ENCODE results near the gene ARMC2. TPM values are rescaled to one million over a fixed set of nuclear protein-coding genes. Genes with fewer than 3 reads are reported as not detected.

Gene ARMC2
- total RNA-seq, 1 donor, result 1.4 TPM

- TF ChIP-seq, protein P1, sequence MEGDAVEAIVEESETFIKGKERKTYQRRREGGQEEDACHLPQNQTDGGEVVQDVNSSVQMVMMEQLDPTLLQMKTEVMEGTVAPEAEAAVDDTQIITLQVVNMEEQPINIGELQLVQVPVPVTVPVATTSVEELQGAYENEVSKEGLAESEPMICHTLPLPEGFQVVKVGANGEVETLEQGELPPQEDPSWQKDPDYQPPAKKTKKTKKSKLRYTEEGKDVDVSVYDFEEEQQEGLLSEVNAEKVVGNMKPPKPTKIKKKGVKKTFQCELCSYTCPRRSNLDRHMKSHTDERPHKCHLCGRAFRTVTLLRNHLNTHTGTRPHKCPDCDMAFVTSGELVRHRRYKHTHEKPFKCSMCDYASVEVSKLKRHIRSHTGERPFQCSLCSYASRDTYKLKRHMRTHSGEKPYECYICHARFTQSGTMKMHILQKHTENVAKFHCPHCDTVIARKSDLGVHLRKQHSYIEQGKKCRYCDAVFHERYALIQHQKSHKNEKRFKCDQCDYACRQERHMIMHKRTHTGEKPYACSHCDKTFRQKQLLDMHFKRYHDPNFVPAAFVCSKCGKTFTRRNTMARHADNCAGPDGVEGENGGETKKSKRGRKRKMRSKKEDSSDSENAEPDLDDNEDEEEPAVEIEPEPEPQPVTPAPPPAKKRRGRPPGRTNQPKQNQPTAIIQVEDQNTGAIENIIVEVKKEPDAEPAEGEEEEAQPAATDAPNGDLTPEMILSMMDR (IDR thresholded peaks at IDR 0.05; ENCODE audit: extremely low read depth, low read depth, low read length), result no peak
- H3K36me3 ChIP-seq (ENCODE audit: insufficient read depth, low read length), result no peaks in the 10 kb centered on the region
- H4K20me1 ChIP-seq (ENCODE audit: insufficient read depth, low read length), result no peaks in the 10 kb centered on the region
- peaks cover 20% of the 10 kb centered on the region for H3K4me1 ChIP-seq (ENCODE audit: insufficient read depth, low read length)
- no peak overlapping the region for H3K27ac ChIP-seq (ENCODE audit: low read depth, low read length)
- no peaks in the 10 kb centered on the region for H3K27me3 ChIP-seq (ENCODE audit: insufficient read depth, low read length)
- no peak overlapping the region for H3K4me3 ChIP-seq (ENCODE audit: insufficient read depth, low read length)
- H2AFZ ChIP-seq (ENCODE audit: low read length), result no peak overlapping the region
- no peak for DNase-seq (ENCODE audit: insufficient read length, low spot score, missing footprints)
- no peaks in the 10 kb centered on the region for H3K9me3 ChIP-seq (ENCODE audit: low read depth, low read length)
- no peak overlapping the region for H3K4me2 ChIP-seq (ENCODE audit: insufficient read depth, low read length)
- H3K79me2 ChIP-seq (ENCODE audit: insufficient read depth, low read length), result no peaks in the 10 kb centered on the region
Measured at GRCh38 chr6:108869876-108870275, 21.7 kb downstream of the ARMC2 start.

GRCh38 chr6:108870357-108870756 lies 22.1 kb downstream of the ARMC2 start:
- TF ChIP-seq, protein P1 (IDR thresholded peaks at IDR 0.05; ENCODE audit: extremely low read depth, low read depth, low read length), result no peak
- no peaks in the 10 kb centered on the region for H3K79me2 ChIP-seq (ENCODE audit: insufficient read depth, low read length)
- H3K36me3 ChIP-seq (ENCODE audit: insufficient read depth, low read length), result no peaks in the 10 kb centered on the region
- no peaks in the 10 kb centered on the region for H3K9me3 ChIP-seq (ENCODE audit: low read depth, low read length)
- no peak overlapping the region for H3K4me2 ChIP-seq (ENCODE audit: insufficient read depth, low read length)
- no peaks in the 10 kb centered on the region for H3K27me3 ChIP-seq (ENCODE audit: insufficient read depth, low read length)
- H3K4me3 ChIP-seq (ENCODE audit: insufficient read depth, low read length), result no peak overlapping the region
- H3K27ac ChIP-seq (ENCODE audit: low read depth, low read length), result no peak overlapping the region
- peak; percentile 21 for DNase-seq (ENCODE audit: insufficient read length, low spot score, missing footprints)
- no peak overlapping the region for H2AFZ ChIP-seq (ENCODE audit: low read length)
- H3K4me1 ChIP-seq (ENCODE audit: insufficient read depth, low read length), result peaks cover 24% of the 10 kb centered on the region
- no peaks in the 10 kb centered on the region for H4K20me1 ChIP-seq (ENCODE audit: insufficient read depth, low read length)

DNA sequence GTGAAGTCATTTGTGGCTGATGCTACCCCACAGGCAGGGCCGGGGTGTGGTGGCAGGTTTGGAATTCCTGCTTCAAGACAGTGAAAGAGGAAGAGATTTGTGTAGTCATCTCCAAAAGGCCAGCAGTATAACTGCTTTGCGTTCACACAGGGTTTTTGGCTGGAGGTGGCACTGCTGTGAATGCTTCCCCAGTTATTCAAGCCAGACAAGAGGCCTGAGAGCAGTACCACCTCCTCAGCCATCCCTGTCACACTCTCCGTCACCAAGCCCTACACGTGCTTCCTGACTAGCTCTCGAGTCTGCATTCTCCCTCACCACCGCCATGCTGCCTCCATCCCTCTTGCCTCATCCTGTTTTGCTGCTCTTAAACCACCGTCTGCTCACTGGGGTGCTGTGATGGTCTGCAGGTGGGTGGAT lies 23.9 kb downstream of the ARMC2 start:
- DNase-seq (ENCODE audit: insufficient read length, low spot score, missing footprints), result peak; percentile 30
- Histone ChIP-seq H3K4me1 (ENCODE audit: insufficient read depth, low read length) (peaks cover 35% of the 10 kb centered on the region), H3K27me3 (ENCODE audit: insufficient read depth, low read length) (no peaks in the 10 kb centered on the region), H3K79me2 (ENCODE audit: insufficient read depth, low read length) (no peaks in the 10 kb centered on the region), H3K36me3 (ENCODE audit: insufficient read depth, low read length) (no peaks in the 10 kb centered on the region), H3K4me3 (ENCODE audit: insufficient read depth, low read length) (no peak overlapping the region), H3K9me3 (ENCODE audit: low read depth, low read length) (no peaks in the 10 kb centered on the region), H4K20me1 (ENCODE audit: insufficient read depth, low read length) (no peaks in the 10 kb centered on the region), H3K4me2 (ENCODE audit: insufficient read depth, low read length) (peak overlapping the region; percentile 1), H2AFZ (ENCODE audit: low read length) (peak overlapping the region; percentile 48), H3K27ac (ENCODE audit: low read depth, low read length) (peak overlapping the region; percentile 10)
- TF ChIP-seq, protein P1 (IDR thresholded peaks at IDR 0.05; ENCODE audit: extremely low read depth, low read depth, low read length), result no peak

- no peaks in the 10 kb centered on the region for H3K79me2 ChIP-seq (ENCODE audit: insufficient read depth, low read length)
- DNase-seq (ENCODE audit: insufficient read length, low spot score, missing footprints), result no peak
- H2AFZ ChIP-seq (ENCODE audit: low read length), result peak overlapping the region; percentile 48
- no peaks in the 10 kb centered on the region for H3K9me3 ChIP-seq (ENCODE audit: low read depth, low read length)
- H3K36me3 ChIP-seq (ENCODE audit: insufficient read depth, low read length), result no peaks in the 10 kb centered on the region
- H3K4me3 ChIP-seq (ENCODE audit: insufficient read depth, low read length), result no peak overlapping the region
- no peaks in the 10 kb centered on the region for H3K27me3 ChIP-seq (ENCODE audit: insufficient read depth, low read length)
- TF ChIP-seq, protein P1 (IDR thresholded peaks at IDR 0.05; ENCODE audit: extremely low read depth, low read depth, low read length), result no peak
- H3K27ac ChIP-seq (ENCODE audit: low read depth, low read length), result no peak overlapping the region
- no peaks in the 10 kb centered on the region for H4K20me1 ChIP-seq (ENCODE audit: insufficient read depth, low read length)
- peak overlapping the region; percentile 1 for H3K4me2 ChIP-seq (ENCODE audit: insufficient read depth, low read length)
- H3K4me1 ChIP-seq (ENCODE audit: insufficient read depth, low read length), result peaks cover 39% of the 10 kb centered on the region
Measured at GRCh38 chr6:108872575-108872974, 24.4 kb downstream of the ARMC2 start.
